ENCODE data around the gene P2RY14.

DNA sequence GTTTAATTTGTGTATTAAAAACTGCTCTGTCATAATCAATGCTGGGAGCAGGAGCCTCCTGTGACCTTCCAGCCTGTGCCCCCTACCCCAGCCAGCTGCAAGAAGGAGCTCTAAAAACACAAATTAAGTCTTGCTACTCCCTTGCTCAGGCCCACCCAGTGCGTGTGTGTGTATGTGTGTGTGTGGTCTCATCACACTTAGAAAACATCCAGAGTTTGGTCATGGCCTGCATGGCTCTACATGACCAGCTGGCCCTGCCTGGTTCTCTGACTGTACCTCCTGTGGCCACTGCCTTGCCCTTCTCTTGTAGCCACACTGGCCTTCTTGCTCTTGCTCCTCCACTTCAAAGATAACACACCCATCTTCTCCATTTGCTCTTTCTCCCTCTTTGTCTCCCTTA, 13.7 kb downstream of the P2RY14 start:
- TF ChIP-seq NBN (IDR thresholded peaks at IDR 0.05): no peak
- no peak for TF ChIP-seq USF1 (IDR thresholded peaks at IDR 0.05; ENCODE audit: borderline replicate concordance, extremely low read length, insufficient read depth, low read depth, low read length)
- TF ChIP-seq, protein P1, sequence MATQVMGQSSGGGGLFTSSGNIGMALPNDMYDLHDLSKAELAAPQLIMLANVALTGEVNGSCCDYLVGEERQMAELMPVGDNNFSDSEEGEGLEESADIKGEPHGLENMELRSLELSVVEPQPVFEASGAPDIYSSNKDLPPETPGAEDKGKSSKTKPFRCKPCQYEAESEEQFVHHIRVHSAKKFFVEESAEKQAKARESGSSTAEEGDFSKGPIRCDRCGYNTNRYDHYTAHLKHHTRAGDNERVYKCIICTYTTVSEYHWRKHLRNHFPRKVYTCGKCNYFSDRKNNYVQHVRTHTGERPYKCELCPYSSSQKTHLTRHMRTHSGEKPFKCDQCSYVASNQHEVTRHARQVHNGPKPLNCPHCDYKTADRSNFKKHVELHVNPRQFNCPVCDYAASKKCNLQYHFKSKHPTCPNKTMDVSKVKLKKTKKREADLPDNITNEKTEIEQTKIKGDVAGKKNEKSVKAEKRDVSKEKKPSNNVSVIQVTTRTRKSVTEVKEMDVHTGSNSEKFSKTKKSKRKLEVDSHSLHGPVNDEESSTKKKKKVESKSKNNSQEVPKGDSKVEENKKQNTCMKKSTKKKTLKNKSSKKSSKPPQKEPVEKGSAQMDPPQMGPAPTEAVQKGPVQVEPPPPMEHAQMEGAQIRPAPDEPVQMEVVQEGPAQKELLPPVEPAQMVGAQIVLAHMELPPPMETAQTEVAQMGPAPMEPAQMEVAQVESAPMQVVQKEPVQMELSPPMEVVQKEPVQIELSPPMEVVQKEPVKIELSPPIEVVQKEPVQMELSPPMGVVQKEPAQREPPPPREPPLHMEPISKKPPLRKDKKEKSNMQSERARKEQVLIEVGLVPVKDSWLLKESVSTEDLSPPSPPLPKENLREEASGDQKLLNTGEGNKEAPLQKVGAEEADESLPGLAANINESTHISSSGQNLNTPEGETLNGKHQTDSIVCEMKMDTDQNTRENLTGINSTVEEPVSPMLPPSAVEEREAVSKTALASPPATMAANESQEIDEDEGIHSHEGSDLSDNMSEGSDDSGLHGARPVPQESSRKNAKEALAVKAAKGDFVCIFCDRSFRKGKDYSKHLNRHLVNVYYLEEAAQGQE (IDR thresholded peaks at IDR 0.05; ENCODE audit: low read depth, low read length): no peak
- no peak for TF ChIP-seq CTCF (IDR thresholded peaks at IDR 0.05 in 2 of 3, conservative IDR thresholded peaks at IDR 0.05 in 1 of 3; ENCODE audit: control insufficient read depth in 2 of 3, extremely low read depth in 1 of 3, insufficient read depth in 1 of 3, low read depth in 3 of 3, low read length in 3 of 3)
- TF ChIP-seq E2F4 (IDR thresholded peaks at IDR 0.05; ENCODE audit: low read depth, low read length): no peak
- TF ChIP-seq EGR1 (IDR thresholded peaks at IDR 0.05; ENCODE audit: borderline replicate concordance in 1 of 2, low read depth in 2 of 2, low read length in 2 of 2): no peak
- no peak for TF ChIP-seq EZH2 (IDR thresholded peaks at IDR 0.05; ENCODE audit: borderline replicate concordance, control insufficient read depth, low read depth, low read length)

Data from GM12878 (cell line).